Left ventricle myocardium inferior (tissue), 1 donor: ENCODE results near the gene ZNF689. TPM values are rescaled to one million over a fixed set of nuclear protein-coding genes. Genes with fewer than 3 reads are reported as not detected.

Experiments used
- DNase-seq: peaks from one replicate; pipeline ENCODE4 v3.0.0-alpha.2; 2020
- H3K27ac ChIP-seq: fragments of 200-600 bp; replicated peaks from 2 replicates; pipeline ENCODE4 v1.8.0; 2021
- H3K27me3 ChIP-seq: fragments of 200-600 bp; 2 replicates; pipeline ENCODE4 v1.8.0; 2021; ENCODE audit warnings: low read depth
- H3K36me3 ChIP-seq: fragments of 200-600 bp; 2 replicates; pipeline ENCODE4 v1.8.0; 2021
- H3K4me1 ChIP-seq: fragments of 200-600 bp; 2 replicates; pipeline ENCODE4 v1.8.0; 2021
- H3K4me3 ChIP-seq: fragments of 200-600 bp; 2 replicates; pipeline ENCODE4 v1.8.0; 2021; ENCODE audit warnings: mild to moderate bottlenecking, moderate library complexity
- H3K9me3 ChIP-seq: fragments of 200-600 bp; replicated peaks from 2 replicates; pipeline ENCODE4 v1.8.0; 2021
- intact Hi-C: fragments of 100-400 bp; cut with micrococcal nuclease; formaldehyde crosslinking; loops from one replicate; pipeline ENCODE4 v1.11.0; 2022
- total RNA-seq: library from RNA; stranded (reverse); fragmentation: NEBNext Ultra II Directional; extraction: Animal tissue kit (Norgen Biotek cat#: 25700); gene quantifications from one replicate; pipeline ENCODE4 v1.2.1, GENCODE V29; 2021
- TF ChIP-seq, protein P1 (sequence below): fragments of 200-600 bp; IDR thresholded peaks from 2 replicates; pipeline ENCODE4 v1.8.0; 2021; ENCODE audit warnings: antibody characterized with exemption, mild to moderate bottlenecking, borderline replicate concordance
- donor health status: DM: no; HTN: yes; CAD: no; lungs with severe emphysema.

Gene ZNF689
- total RNA-seq, 1 donor from 2014 or later, result 5.0 TPM

DNA sequence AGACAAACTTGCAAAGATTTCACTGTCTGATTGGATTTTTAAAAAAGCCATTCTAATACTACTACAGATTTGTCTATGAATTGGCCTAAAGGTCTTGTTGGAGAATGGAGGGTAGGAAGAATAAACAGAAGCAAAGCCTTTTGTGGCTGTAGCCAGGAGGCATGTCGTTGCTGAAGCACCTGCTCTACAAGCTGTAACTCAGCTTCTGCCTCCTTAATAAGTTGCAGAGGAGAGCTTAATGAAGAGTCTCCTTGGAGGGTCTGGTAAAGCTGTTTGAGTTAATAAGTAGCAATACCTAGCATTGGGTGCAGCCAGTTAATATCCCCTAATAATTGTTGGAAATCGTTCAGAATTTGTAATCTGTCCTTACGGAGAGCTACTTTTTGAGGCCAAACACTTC is 10.0 kb upstream of the ZNF689 start:
- H3K4me3 ChIP-seq, result no peak overlapping the region
- DNase-seq, result no peak
- H3K27ac ChIP-seq, result no peak overlapping the region
- intact Hi-C loops, result no loop called here
- TF ChIP-seq, protein P1, sequence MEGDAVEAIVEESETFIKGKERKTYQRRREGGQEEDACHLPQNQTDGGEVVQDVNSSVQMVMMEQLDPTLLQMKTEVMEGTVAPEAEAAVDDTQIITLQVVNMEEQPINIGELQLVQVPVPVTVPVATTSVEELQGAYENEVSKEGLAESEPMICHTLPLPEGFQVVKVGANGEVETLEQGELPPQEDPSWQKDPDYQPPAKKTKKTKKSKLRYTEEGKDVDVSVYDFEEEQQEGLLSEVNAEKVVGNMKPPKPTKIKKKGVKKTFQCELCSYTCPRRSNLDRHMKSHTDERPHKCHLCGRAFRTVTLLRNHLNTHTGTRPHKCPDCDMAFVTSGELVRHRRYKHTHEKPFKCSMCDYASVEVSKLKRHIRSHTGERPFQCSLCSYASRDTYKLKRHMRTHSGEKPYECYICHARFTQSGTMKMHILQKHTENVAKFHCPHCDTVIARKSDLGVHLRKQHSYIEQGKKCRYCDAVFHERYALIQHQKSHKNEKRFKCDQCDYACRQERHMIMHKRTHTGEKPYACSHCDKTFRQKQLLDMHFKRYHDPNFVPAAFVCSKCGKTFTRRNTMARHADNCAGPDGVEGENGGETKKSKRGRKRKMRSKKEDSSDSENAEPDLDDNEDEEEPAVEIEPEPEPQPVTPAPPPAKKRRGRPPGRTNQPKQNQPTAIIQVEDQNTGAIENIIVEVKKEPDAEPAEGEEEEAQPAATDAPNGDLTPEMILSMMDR, result no peak
- no peaks in the 10 kb centered on the region for H3K9me3 ChIP-seq
- H3K27me3 ChIP-seq, result peaks cover 16% of the 10 kb centered on the region
- H3K4me1 ChIP-seq, result no peaks in the 10 kb centered on the region
- H3K36me3 ChIP-seq, result no peaks in the 10 kb centered on the region

DNA sequence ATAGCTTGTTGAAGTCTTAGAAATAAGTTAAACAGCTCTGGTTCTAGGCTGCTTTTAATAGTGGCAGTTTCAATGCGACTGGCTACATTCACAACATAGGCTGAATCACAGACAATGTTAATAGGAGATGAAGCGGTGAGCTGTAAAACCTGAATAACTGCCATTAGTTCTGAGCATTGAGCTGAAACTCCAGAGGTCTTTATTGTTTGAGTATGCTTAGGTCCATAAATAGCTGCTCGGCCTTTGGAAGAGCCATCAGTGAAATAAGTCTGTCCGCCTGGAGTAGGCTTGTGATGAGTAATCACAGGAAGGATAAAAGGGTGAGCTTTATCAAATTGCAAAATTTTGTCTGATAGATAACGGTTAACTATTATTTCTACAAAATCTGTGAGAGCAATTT is 9.4 kb upstream of the ZNF689 start:
- Histone ChIP-seq H3K27ac (no peak overlapping the region), H3K36me3 (no peaks in the 10 kb centered on the region), H3K9me3 (no peaks in the 10 kb centered on the region), H3K4me1 (no peaks in the 10 kb centered on the region), H3K27me3 (peaks cover 16% of the 10 kb centered on the region), H3K4me3 (no peak overlapping the region)
- DNase-seq, result no peak
- TF ChIP-seq, protein P1, result no peak
- intact Hi-C loops, result no loop called here

DNA sequence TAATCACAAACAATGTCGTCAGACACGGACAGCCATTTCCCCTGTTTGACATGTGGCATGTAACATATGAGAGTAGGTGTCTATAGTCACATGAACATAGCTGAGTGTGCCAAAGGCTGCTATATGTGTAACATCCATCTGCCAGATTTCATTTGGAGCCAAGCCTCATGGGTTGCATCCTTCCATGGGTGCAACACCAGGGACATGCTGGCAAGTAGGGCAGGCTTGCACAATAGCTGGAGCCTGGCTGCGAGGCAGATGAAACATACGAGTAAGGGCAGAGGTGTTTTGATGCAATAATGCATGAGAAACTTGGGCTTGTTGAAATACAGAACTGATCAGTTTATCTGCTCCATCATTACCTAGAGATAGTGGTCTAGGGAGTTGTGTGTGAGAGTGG is 9.0 kb upstream of the ZNF689 start:
- peaks cover 16% of the 10 kb centered on the region for H3K27me3 ChIP-seq
- intact Hi-C loops, result no loop called here
- no peaks in the 10 kb centered on the region for H3K4me1 ChIP-seq
- no peaks in the 10 kb centered on the region for H3K36me3 ChIP-seq
- TF ChIP-seq, protein P1, result no peak
- no peak overlapping the region for H3K4me3 ChIP-seq
- H3K9me3 ChIP-seq, result no peaks in the 10 kb centered on the region
- H3K27ac ChIP-seq, result no peak overlapping the region
- no peak for DNase-seq

DNA sequence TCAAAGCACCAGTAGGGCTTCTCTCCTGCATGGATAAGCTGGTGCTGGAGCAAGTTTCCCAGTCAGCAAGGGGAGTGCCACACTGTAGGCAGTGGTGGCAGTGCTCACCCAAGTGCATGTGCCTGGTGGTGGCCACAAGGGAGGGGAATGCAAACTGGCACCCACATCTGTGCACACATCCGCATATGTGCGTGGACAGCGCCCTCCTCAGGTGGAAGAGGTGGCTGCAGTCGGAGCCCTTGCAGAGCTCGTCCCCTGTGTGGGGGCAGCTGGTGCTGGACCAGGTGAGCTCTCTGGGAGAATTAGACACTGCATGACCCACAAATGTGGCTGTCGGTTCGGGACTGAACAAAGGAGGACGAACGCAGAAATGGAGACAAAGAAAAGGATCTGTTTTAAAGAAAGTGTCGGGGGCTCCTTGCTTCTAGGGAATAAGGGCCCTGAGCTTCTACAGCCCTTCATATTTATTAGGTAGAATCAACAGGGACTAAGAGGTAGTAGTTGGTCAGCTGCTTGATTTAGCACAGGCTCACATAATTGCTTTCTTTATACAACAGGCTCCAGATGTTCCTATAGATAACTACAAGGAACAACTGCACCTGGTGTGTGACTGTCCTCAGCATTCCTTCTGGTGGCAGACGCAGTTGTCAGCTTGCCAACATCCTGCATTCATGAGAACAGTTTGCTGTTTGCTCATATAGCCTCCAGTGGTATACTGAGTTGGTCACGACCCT is 5.3 kb upstream of the ZNF689 start:
- H3K4me1 ChIP-seq, result peaks cover 4% of the 10 kb centered on the region
- peaks cover 6% of the 10 kb centered on the region for H3K27me3 ChIP-seq
- peak; percentile 46 for DNase-seq
- no peak overlapping the region for H3K27ac ChIP-seq
- H3K36me3 ChIP-seq, result no peaks in the 10 kb centered on the region
- H3K4me3 ChIP-seq, result no peak overlapping the region
- H3K9me3 ChIP-seq, result no peaks in the 10 kb centered on the region
- TF ChIP-seq, protein P1, result peak; percentile 60
- intact Hi-C loops, result no loop called here

DNA sequence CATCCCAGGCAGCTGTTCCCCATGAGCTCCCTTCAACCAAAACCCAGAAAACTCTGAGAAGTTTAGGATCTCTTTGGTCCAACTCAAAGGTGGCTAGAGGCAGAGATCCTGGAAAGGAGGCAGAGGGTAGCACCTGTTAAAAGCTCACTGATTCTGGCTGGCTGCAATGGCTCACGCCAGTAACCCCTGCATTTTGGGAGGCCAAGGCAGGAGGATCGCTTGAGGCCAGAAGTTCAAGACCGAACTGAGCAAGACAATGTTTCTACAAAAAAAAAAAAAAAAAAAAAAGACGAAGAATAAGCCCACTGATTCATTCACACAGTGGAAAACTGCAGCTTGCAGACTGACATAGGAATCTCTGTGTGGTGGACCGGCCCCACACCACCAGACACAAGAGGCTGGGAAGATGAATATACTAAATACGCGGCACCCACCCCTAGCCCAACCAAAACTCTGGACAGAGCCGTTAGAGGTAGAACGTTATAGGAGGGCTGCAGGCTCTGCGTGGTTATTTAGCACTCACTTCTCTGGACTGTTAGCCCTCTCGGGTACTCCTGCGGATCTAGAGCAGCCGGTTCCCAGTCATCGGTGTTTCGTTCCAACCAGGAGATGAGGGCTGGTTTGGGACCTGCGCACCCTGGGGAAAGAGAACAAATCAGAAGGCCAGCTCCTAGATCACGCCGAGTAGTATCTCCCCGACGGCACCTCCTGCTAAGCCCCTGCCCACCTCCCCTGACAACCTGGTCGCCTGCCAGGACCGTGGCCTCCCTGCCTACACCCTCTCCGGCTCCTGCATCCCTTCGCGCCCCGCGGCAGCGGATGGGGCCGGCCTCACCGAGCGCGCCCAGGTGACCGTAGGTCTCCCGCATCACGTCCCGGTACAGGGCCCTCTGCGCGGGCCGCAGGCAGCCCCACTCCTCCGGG is 925 bp downstream of the ZNF689 start:
- intact Hi-C loops, result no loop called here
- peak; percentile 49 for DNase-seq
- peaks cover 29% of the 10 kb centered on the region for H3K4me1 ChIP-seq

More for the DNA sequence above, 925 bp downstream of the ZNF689 start:
- Histone ChIP-seq H3K9me3 (no peaks in the 10 kb centered on the region), H3K4me3 (peak overlapping the region; percentile 85), H3K36me3 (peaks cover 36% of the 10 kb centered on the region), H3K27ac (peak overlapping the region; percentile 94), H3K27me3 (no peaks in the 10 kb centered on the region)
- TF ChIP-seq, protein P1, result no peak
